HCT116 (cell line): ENCODE measurements around the gene SLC5A12.

Experiments
- ATF3 ChIP-seq: IDR thresholded peaks from 2 replicates; pipeline ENCODE4 v1.6.1; 2012
- CTCF ChIP-seq, 3 experiments: fragments of 200-600 bp in 1 of 3; sonication (generic) in 1 of 3; IDR thresholded peaks in 2 of 3; conservative IDR thresholded peaks in 1 of 3; 2 replicates each; pipeline ENCODE4 v1.5.1; 2012 to 2017; ENCODE audit warnings: low read depth in 2 of 3, low read length in 2 of 3, antibody characterized with exemption in 1 of 3, borderline replicate concordance in 1 of 3, control low read depth in 1 of 3, mild to moderate bottlenecking in 1 of 3, mixed read lengths in 1 of 3, mixed run types in 1 of 3, moderate library complexity in 1 of 3; ENCODE audit not compliant: insufficient read depth in 1 of 3
- EZH2 ChIP-seq: fragments of 200-600 bp; sonication (generic); IDR thresholded peaks from 2 replicates; pipeline ENCODE4 v1.6.1; 2017; ENCODE audit warnings: antibody characterized with exemption, mixed run types
- FOSL1 ChIP-seq: IDR thresholded peaks from 2 replicates; pipeline ENCODE4 v1.6.1; 2012; ENCODE audit warnings: low read depth
- MAX ChIP-seq: IDR thresholded peaks from 2 replicates; pipeline ENCODE4 v1.6.1; 2012
- POLR2A ChIP-seq: IDR thresholded peaks from 2 replicates; pipeline ENCODE4 v1.7.0; 2011; ENCODE audit warnings: borderline replicate concordance; ENCODE audit not compliant: insufficient read depth, insufficient read length; ENCODE audit errors: extremely low read depth
- POLR2AphosphoS5 ChIP-seq: IDR thresholded peaks from 2 replicates; pipeline ENCODE4 v1.6.1; 2011; ENCODE audit warnings: mild to moderate bottlenecking, low read depth, low read length, moderate library complexity
- REST ChIP-seq: IDR thresholded peaks from 2 replicates; pipeline ENCODE4 v1.6.1; 2012; ENCODE audit warnings: low read depth
- SP1 ChIP-seq: IDR thresholded peaks from 2 replicates; pipeline ENCODE4 v1.6.1; 2012; ENCODE audit warnings: low read depth
- ZBTB33 ChIP-seq: IDR thresholded peaks from 2 replicates; pipeline ENCODE4 v1.6.1; 2011; ENCODE audit warnings: mild to moderate bottlenecking, low read length, moderate library complexity; ENCODE audit not compliant: insufficient replicate concordance; ENCODE audit errors: extremely low read depth

- TF ChIP-seq POLR2AphosphoS5 (no peak), CTCF (IDR thresholded peaks at IDR 0.05 in 2 of 3, conservative IDR thresholded peaks at IDR 0.05 in 1 of 3; ENCODE audit: borderline replicate concordance in 1 of 3, insufficient read depth in 1 of 3, low read depth in 2 of 3, low read length in 2 of 3) (no peak), SP1 (no peak), ATF3 (no peak), POLR2A (no peak), MAX (no peak), ZBTB33 (no peak), EZH2 (no peak), FOSL1 (no peak), REST (no peak)
Measured at GRCh38 chr11:26665946-26666345, 55.9 kb downstream of the SLC5A12 start.
